ENCODE data around the gene AOC3. TPM values are rescaled to one million over a fixed set of nuclear protein-coding genes. Genes with fewer than 3 reads are reported as not detected.
A peak's percentile ranks its signal among the peaks of the same experiment; 100 is the strongest.

Gene AOC3
- total RNA-seq, 4 donors from 2014 or later = 3.3 to 24.0 (median 6.6) TPM

- TF ChIP-seq CTCF (IDR thresholded peaks at IDR 0.05) (no peak), POLR2A (IDR thresholded peaks at IDR 0.05) (no peak)
- 90% methylated on average over 1 of the region's 1 CpG for WGBS, 2 donors
- no peak overlapping the region for H3K4me3 ChIP-seq
- no peaks in the 10 kb centered on the region for H3K27me3 ChIP-seq
- H3K36me3 ChIP-seq = peaks cover 0 to 3% (median 0%) of the 10 kb centered on the region in 3 donors
- no peaks in the 10 kb centered on the region for H3K9me3 ChIP-seq
- H3K4me1 ChIP-seq = peaks cover 16 to 24% (median 20%) of the 10 kb centered on the region in 3 donors
- no peak overlapping the region for H3K27ac ChIP-seq
- intact Hi-C loops (cut with DNase I) = no loop called here
- DNase-seq = no peak
These were observed 23.5 kb upstream of the AOC3 start for GRCh38 chr17:42827472-42827871.

- no peaks in the 10 kb centered on the region for H3K9me3 ChIP-seq
- no peaks in the 10 kb centered on the region for H3K27me3 ChIP-seq
- H3K4me3 ChIP-seq = no peak overlapping the region
- intact Hi-C loops (cut with DNase I) = no loop called here
- no peak for TF ChIP-seq POLR2A (IDR thresholded peaks at IDR 0.05)
- no peak for TF ChIP-seq CTCF (IDR thresholded peaks at IDR 0.05)
- no peak for DNase-seq
- no peak overlapping the region for H3K27ac ChIP-seq
- peaks cover 0 to 31% (median 16%) of the 10 kb centered on the region in 3 donors for H3K4me1 ChIP-seq
- peaks cover 0 to 12% (median 0%) of the 10 kb centered on the region in 3 donors for H3K36me3 ChIP-seq
These were observed 20.0 kb upstream of the AOC3 start for GRCh38 chr17:42830971-42831370.

- 47 to 49% methylated on average over 9 of the region's 9 CpGs for WGBS, 2 donors
- H3K4me3 ChIP-seq = peak overlapping the region; percentile 91 to 95 (median 94)
- TF ChIP-seq CTCF (IDR thresholded peaks at IDR 0.05) (no peak), POLR2A (IDR thresholded peaks at IDR 0.05) (no peak)
- no peaks in the 10 kb centered on the region for H3K27me3 ChIP-seq
- H3K4me1 ChIP-seq = peaks cover 0 to 31% (median 16%) of the 10 kb centered on the region in 3 donors
- peak overlapping the region; percentile 82 to 92 (median 92) for H3K27ac ChIP-seq
- intact Hi-C loops (cut with DNase I) = no loop called here
- no peak for DNase-seq
- H3K9me3 ChIP-seq = no peaks in the 10 kb centered on the region
- peaks cover 0 to 27% (median 9%) of the 10 kb centered on the region in 3 donors for H3K36me3 ChIP-seq
These were observed 18.6 kb upstream of the AOC3 start for GRCh38 chr17:42832213-42832933.

- Histone ChIP-seq H3K4me1 (peaks cover 0 to 31% (median 16%) of the 10 kb centered on the region in 3 donors), H3K27me3 (no peaks in the 10 kb centered on the region), H3K36me3 (peaks cover 0 to 34% (median 17%) of the 10 kb centered on the region in 3 donors), H3K4me3 (peak within 1 kb of the TSS; percentile 91 to 95 (median 94)), H3K9me3 (no peaks in the 10 kb centered on the region), H3K27ac (peak within 1 kb of the TSS; percentile 82 to 92 (median 92))
- 0 to 1% methylated on average over 25 to 26 of the region's 71 CpGs for WGBS, 2 donors
- TF ChIP-seq CTCF (IDR thresholded peaks at IDR 0.05) (peak in 3 of 6 experiments; percentile 4 to 28 (median 22)), POLR2A (IDR thresholded peaks at IDR 0.05) (peak in 3 of 4 donors; percentile 83 to 96 (median 93))
- intact Hi-C loops (cut with DNase I) = no loop called here
- peak; percentile 41 for DNase-seq
These were observed 17.8 kb upstream of the AOC3 start, which contains the start of gene PSME3 for GRCh38 chr17:42832934-42833766. TSS of gene PSME3 (plus strand) at chr17:42833397. CDS start at chr17:42833632, 235 bp downstream.

Data from esophagus squamous epithelium (tissue), 5 donors.